SU-DHL-6 (cell line): Measurements from ENCODE around the gene LEKR1.

Experiments used
- H2AFZ ChIP-seq: fragments of 200-600 bp; sonication (generic); 2 replicates; pipeline ENCODE4 v1.6.1; 2014; ENCODE audit warnings: low read depth, mild to moderate bottlenecking, moderate library complexity, mixed read lengths, antibody characterized with exemption, low read length; ENCODE audit not compliant: severe bottlenecking
- H3F3A ChIP-seq: fragments of 200-600 bp; shearing (Covaris generic); 2 replicates; pipeline ENCODE4 v1.6.0; 2016; ENCODE audit warnings: antibody characterized with exemption, mild to moderate bottlenecking; ENCODE audit not compliant: insufficient read depth
- H3K27ac ChIP-seq: fragments of 200-600 bp; sonication (generic); 2 replicates; pipeline ENCODE4 v1.5.1; 2016; ENCODE audit warnings: low read depth, mild to moderate bottlenecking, low read length, moderate library complexity, mixed read lengths
- H3K27me3 ChIP-seq: fragments of 200-600 bp; sonication (generic), shearing (Covaris generic); 2 replicates; pipeline ENCODE4 v1.6.0; 2014; ENCODE audit warnings: mild to moderate bottlenecking, low read length
- H3K36me3 ChIP-seq: fragments of 200-600 bp; sonication (generic); 2 replicates; pipeline ENCODE4 v1.6.1; 2014; ENCODE audit warnings: mild to moderate bottlenecking, low read length, mixed read lengths
- H3K4me2 ChIP-seq: fragments of 300-600, 200-600 bp; shearing (Covaris generic), sonication (generic); 2 replicates; pipeline ENCODE4 v1.6.0; 2014; ENCODE audit warnings: low read length, low read depth, mild to moderate bottlenecking; ENCODE audit not compliant: poor library complexity, severe bottlenecking
- H3K4me3 ChIP-seq: fragments of 200-600 bp; sonication (generic); 2 replicates; pipeline ENCODE4 v1.5.1; 2014; ENCODE audit warnings: antibody characterized with exemption, low read length, mild to moderate bottlenecking, mixed read lengths; ENCODE audit not compliant: insufficient read depth, poor library complexity, severe bottlenecking
- H3K79me2 ChIP-seq: fragments of 200-600 bp; sonication (generic); 2 replicates; pipeline ENCODE4 v1.6.1; 2014; ENCODE audit warnings: mild to moderate bottlenecking, low read length, moderate library complexity; ENCODE audit not compliant: insufficient read depth
- H3K9ac ChIP-seq: fragments of 200-600 bp; sonication (generic); 2 replicates; pipeline ENCODE4 v1.7.0; 2014; ENCODE audit warnings: mild to moderate bottlenecking, low read length
- H3K9me2 ChIP-seq: fragments of 200-600 bp; sonication (generic); replicated peaks from 2 replicates; pipeline ENCODE4 v1.6.1; 2014; ENCODE audit warnings: low read length; ENCODE audit not compliant: insufficient read depth
- H3K9me3 ChIP-seq: fragments of 200-600 bp; sonication (generic); 2 replicates; pipeline ENCODE4 v1.6.1; 2014; ENCODE audit warnings: low read length, mixed read lengths; ENCODE audit not compliant: insufficient read depth
- H4K20me1 ChIP-seq: fragments of 200-600 bp; sonication (generic); 2 replicates; pipeline ENCODE4 v1.6.1; 2014; ENCODE audit warnings: low read depth, mild to moderate bottlenecking, antibody characterized with exemption, low read length, moderate library complexity, mixed read lengths
- EZH2phosphoT487 ChIP-seq: fragments of 200-600 bp; sonication (generic), shearing (Covaris generic); conservative IDR thresholded peaks from 2 replicates; pipeline ENCODE4 v1.6.1; 2018; ENCODE audit warnings: mild to moderate bottlenecking, antibody characterized with exemption, low read length, moderate library complexity, mixed read lengths
- TF ChIP-seq, protein P1 (sequence below): fragments of 200-600 bp; sonication (generic); IDR thresholded peaks from one replicate; pipeline ENCODE4 v1.5.1; 2017; ENCODE audit warnings: antibody characterized with exemption, mild to moderate bottlenecking, low read length, moderate library complexity; ENCODE audit not compliant: insufficient read depth, poor library complexity, severe bottlenecking

Gene LEKR1

DNA sequence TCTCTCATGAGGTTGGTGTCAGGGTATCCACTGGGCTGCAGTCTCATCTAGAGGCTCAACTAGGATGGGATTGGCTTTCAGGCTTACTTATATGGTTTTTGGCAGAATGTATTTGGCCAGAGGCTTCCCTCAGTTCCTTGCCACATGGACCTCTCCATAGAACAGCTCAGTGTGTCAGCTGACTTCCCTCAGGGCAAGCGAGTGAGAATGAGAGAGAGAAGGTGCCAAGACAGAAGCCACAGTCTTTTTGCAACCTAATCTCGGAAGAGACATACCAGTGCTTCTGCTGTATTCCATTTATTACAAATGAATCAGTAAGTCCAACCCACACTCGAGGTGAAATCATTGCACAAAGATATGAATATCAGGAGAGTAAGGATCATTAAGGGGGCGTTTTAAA, 204.6 kb downstream of the LEKR1 start:
- H3K4me3 ChIP-seq = no peak overlapping the region
- H3K9me3 ChIP-seq = no peaks in the 10 kb centered on the region
- H3F3A ChIP-seq = 0 out of 2 replicates have a peak, but pooled peaks cover 3% of the 10 kb centered on the region
- TF ChIP-seq, protein P1, sequence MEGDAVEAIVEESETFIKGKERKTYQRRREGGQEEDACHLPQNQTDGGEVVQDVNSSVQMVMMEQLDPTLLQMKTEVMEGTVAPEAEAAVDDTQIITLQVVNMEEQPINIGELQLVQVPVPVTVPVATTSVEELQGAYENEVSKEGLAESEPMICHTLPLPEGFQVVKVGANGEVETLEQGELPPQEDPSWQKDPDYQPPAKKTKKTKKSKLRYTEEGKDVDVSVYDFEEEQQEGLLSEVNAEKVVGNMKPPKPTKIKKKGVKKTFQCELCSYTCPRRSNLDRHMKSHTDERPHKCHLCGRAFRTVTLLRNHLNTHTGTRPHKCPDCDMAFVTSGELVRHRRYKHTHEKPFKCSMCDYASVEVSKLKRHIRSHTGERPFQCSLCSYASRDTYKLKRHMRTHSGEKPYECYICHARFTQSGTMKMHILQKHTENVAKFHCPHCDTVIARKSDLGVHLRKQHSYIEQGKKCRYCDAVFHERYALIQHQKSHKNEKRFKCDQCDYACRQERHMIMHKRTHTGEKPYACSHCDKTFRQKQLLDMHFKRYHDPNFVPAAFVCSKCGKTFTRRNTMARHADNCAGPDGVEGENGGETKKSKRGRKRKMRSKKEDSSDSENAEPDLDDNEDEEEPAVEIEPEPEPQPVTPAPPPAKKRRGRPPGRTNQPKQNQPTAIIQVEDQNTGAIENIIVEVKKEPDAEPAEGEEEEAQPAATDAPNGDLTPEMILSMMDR = no peak
- no peak for TF ChIP-seq EZH2phosphoT487
- no peaks in the 10 kb centered on the region for H3K79me2 ChIP-seq
- no peak overlapping the region for H2AFZ ChIP-seq
- H3K27me3 ChIP-seq = no peaks in the 10 kb centered on the region
- H3K9ac ChIP-seq = no peak overlapping the region
- H3K36me3 ChIP-seq = no peaks in the 10 kb centered on the region
- no peaks in the 10 kb centered on the region for H4K20me1 ChIP-seq
- no peaks in the 10 kb centered on the region for H3K9me2 ChIP-seq
- no peak overlapping the region for H3K27ac ChIP-seq
- no peak overlapping the region for H3K4me2 ChIP-seq

DNA sequence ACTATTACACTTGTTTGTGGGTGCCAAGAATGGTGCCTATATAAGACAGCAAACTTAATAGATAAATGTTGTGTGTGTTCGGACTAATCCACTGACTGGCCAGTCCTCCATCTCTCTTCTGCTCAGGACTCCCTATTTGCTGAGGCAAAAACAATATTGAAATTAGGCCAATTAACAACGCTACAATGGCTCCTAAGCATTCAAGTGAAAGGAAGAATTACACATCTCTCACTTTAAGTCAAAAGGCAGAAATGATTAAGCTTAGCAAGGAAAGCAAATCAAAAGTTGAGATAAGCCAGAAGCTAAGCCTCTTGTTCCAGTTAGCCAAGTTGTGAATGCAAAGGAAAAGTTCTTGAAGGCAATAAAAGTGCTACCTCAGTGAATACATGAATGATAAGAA, 206.8 kb downstream of the LEKR1 start:
- Histone ChIP-seq H4K20me1 (no peaks in the 10 kb centered on the region), H3F3A (0 out of 2 replicates have a peak, but pooled peaks cover 3% of the 10 kb centered on the region), H3K4me2 (no peak overlapping the region)

DNA sequence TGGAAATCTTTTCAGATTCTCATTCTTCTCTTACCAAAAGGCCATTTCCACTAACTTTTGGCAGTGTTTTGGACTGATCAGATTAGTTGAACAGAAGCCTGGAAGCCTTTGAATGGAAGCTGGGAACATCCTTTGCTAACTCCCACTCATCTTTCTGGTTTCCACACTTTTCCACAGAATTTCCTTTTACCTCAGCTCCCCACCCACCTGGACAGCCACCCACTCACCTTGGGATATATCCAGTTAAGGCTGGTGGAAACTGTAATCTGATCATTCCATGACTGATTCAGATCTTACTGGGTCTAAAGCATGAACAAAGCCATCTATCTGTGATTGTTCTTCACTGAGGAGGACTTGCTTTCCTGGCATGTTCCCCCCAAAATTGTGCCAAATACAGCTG, 214.3 kb downstream of the LEKR1 start:
- no peak overlapping the region for H3K4me2 ChIP-seq
- no peak for TF ChIP-seq EZH2phosphoT487
- TF ChIP-seq, protein P1 = no peak
- no peaks in the 10 kb centered on the region for H3F3A ChIP-seq
- no peak overlapping the region for H3K4me3 ChIP-seq
- H3K27me3 ChIP-seq = no peaks in the 10 kb centered on the region
- H3K27ac ChIP-seq = no peak overlapping the region
- H3K79me2 ChIP-seq = no peaks in the 10 kb centered on the region
- H4K20me1 ChIP-seq = no peaks in the 10 kb centered on the region
- H3K9me3 ChIP-seq = no peaks in the 10 kb centered on the region
- H3K9me2 ChIP-seq = no peaks in the 10 kb centered on the region
- no peaks in the 10 kb centered on the region for H3K36me3 ChIP-seq
- H3K9ac ChIP-seq = no peak overlapping the region
- H2AFZ ChIP-seq = no peak overlapping the region

More for the DNA sequence above, 206.8 kb downstream of the LEKR1 start:
- no peaks in the 10 kb centered on the region for H3K27me3 ChIP-seq
- H3K4me3 ChIP-seq = no peak overlapping the region
- no peak overlapping the region for H3K27ac ChIP-seq
- no peak for TF ChIP-seq EZH2phosphoT487
- TF ChIP-seq, protein P1 = no peak
- no peak overlapping the region for H3K9ac ChIP-seq
- H2AFZ ChIP-seq = no peak overlapping the region
- H3K9me3 ChIP-seq = no peaks in the 10 kb centered on the region
- H3K36me3 ChIP-seq = no peaks in the 10 kb centered on the region
- H3K9me2 ChIP-seq = no peaks in the 10 kb centered on the region
- no peaks in the 10 kb centered on the region for H3K79me2 ChIP-seq
